GM12874 (cell line): ENCODE data around the gene ANKRD10.

ENCODE experiments used
- TF ChIP-seq, protein P1 (sequence below): IDR thresholded peaks from 2 replicates; pipeline ENCODE4 v1.5.1; 2011; ENCODE audit warnings: low read depth, mild to moderate bottlenecking, control low read depth, low read length, moderate library complexity; ENCODE audit not compliant: insufficient read depth

The ANKRD10 gene

GRCh38 chr13:110830331-110830730 lies 84.5 kb downstream of the ANKRD10 start:
- TF ChIP-seq, protein P1, sequence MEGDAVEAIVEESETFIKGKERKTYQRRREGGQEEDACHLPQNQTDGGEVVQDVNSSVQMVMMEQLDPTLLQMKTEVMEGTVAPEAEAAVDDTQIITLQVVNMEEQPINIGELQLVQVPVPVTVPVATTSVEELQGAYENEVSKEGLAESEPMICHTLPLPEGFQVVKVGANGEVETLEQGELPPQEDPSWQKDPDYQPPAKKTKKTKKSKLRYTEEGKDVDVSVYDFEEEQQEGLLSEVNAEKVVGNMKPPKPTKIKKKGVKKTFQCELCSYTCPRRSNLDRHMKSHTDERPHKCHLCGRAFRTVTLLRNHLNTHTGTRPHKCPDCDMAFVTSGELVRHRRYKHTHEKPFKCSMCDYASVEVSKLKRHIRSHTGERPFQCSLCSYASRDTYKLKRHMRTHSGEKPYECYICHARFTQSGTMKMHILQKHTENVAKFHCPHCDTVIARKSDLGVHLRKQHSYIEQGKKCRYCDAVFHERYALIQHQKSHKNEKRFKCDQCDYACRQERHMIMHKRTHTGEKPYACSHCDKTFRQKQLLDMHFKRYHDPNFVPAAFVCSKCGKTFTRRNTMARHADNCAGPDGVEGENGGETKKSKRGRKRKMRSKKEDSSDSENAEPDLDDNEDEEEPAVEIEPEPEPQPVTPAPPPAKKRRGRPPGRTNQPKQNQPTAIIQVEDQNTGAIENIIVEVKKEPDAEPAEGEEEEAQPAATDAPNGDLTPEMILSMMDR = no peak

- TF ChIP-seq, protein P1 = no peak
These were observed 85.4 kb downstream of the ANKRD10 start for GRCh38 chr13:110829486-110829885.

- TF ChIP-seq, protein P1 = no peak
These were observed 86.2 kb downstream of the ANKRD10 start for GRCh38 chr13:110828705-110829104.
